Measurements from ENCODE around the gene SEPTIN3. TPM values are rescaled to one million over a fixed set of nuclear protein-coding genes. Genes with fewer than 3 reads are reported as not detected.

The SEPTIN3 gene
- total and polyA plus RNA-seq, 9 of the 15 experiments (the other 6 are each of a cell fraction or from before 2014, with no cell fraction given) = 0.06 TPM; not detected in 8

DNA sequence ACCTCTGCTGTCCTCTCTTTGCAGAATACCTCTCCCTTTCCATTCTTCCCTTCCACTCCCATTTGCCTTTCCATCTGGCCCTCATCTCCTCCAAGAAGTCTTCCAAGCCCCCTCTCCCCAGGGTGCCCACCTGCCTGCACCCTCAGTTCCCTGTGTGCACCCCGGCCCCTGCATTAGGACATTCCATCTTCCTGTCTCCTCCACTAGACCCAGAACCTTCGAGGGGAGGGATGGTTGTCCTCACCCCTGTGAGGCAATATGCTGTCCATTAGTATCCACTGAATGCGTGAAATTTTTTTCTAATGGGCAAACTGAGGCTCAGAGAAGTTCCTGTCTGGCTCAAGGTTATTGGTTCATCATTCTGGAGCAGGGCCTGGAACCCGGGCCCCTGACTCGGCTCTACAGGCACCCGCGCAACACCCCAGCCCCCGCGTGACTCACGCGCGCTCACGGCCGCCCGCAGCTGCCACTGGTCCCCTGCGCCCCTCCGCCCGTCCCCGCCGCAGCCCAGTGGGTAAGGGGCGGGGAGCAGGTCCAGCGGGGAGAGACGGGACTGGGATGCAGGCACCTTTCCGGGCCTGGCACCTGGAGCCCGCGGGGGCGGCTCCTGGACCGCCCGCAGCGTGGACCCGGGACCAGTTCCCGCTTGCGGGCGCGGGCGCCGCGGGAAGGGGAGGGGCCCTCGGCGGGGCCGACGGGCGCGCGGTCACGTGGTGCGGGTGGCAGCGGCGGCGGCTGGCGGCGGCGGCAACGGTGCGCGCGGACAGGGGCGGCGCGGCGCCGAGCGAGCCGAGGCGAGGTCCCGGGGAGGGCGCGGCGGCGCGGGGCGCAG lies 7.0 kb downstream of the SEPTIN3 start:
- DNase-seq (ENCODE audit: extremely low read depth in 1 of 4, low spot score in 3 of 4) = peak in 2 of 4 experiments; percentile 72 to 74
- peaks cover 0 to 11% of the 10 kb centered on the region in 2 experiments; a peak in 2 of 5 replicates for H3K4me1 ChIP-seq (replicated peaks in 1 of 2; ENCODE audit: control insufficient read depth in 2 of 2, insufficient read depth in 2 of 2, low read length in 2 of 2)
- no peak overlapping the region for H3K4me3 ChIP-seq
- ChIA-PET POLR2A (interaction anchor here (0.6 kb wide), 1 partner anchor 277 kb away, joined by 3 read pairs; the partner anchor contains the start of gene MEI1), CTCF (ENCODE audit: low intra/inter-chr PET ratio) (no interaction called here)
- TF ChIP-seq ZBTB8A (IDR thresholded peaks at IDR 0.05; ENCODE audit: partially characterized antibody) (no peak), E2F6 (IDR thresholded peaks at IDR 0.05; ENCODE audit: borderline replicate concordance in 1 of 2, extremely low read depth in 1 of 2, insufficient read depth in 1 of 2, insufficient read length in 1 of 2, low read depth in 1 of 2, low read length in 1 of 2, poor library complexity in 1 of 2, severe bottlenecking in 1 of 2) (peak in 1 of 2 experiments; percentile 23)
- TF ChIP-seq, protein P1, sequence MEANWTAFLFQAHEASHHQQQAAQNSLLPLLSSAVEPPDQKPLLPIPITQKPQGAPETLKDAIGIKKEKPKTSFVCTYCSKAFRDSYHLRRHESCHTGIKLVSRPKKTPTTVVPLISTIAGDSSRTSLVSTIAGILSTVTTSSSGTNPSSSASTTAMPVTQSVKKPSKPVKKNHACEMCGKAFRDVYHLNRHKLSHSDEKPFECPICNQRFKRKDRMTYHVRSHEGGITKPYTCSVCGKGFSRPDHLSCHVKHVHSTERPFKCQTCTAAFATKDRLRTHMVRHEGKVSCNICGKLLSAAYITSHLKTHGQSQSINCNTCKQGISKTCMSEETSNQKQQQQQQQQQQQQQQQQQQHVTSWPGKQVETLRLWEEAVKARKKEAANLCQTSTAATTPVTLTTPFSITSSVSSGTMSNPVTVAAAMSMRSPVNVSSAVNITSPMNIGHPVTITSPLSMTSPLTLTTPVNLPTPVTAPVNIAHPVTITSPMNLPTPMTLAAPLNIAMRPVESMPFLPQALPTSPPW (CRISPR knock-in tag; IDR thresholded peaks at IDR 0.05) = peak; percentile 23; the same call in 1 of the 2 replicates
- FAIRE-seq = no peak
- peaks cover 9 to 58% of the 10 kb centered on the region in 2 experiments; a peak in 4 of 5 replicates for H3K27me3 ChIP-seq (ENCODE audit: control insufficient read depth in 2 of 2, insufficient read depth in 2 of 2, low read length in 2 of 2)
- H3K9me1 ChIP-seq (ENCODE audit: control insufficient read depth, insufficient read depth, low read length) = no peaks in the 10 kb centered on the region
- WGBS (ENCODE audit: insufficient coverage, low coverage, missing lambda C conversion rate) = 7% methylated on average over 19 of the region's 72 CpGs
- intact Hi-C loops (cut with micrococcal nuclease) (no loop called here), in situ Hi-C loops (cut with MboI) (no loop called here)
- H3K4me2 ChIP-seq (ENCODE audit: insufficient read depth, low read length) = no peak overlapping the region
- ATAC-seq = no peak
- no TSS peak for BruUV-seq (replicated peaks)
- no peaks in the 10 kb centered on the region for H3K79me2 ChIP-seq (ENCODE audit: control insufficient read depth, insufficient read depth, low read length)
- no peaks in the 10 kb centered on the region for H3K9me3 ChIP-seq (replicated peaks; ENCODE audit: control insufficient read depth, insufficient read depth, low read depth, low read length)
- no peak overlapping the region for H2AFZ ChIP-seq (ENCODE audit: low read depth, low read length)
- no peak overlapping the region for H3K27ac ChIP-seq (ENCODE audit: extremely low read depth, low read depth, low read length)
- H4K20me1 ChIP-seq (replicated peaks; ENCODE audit: control insufficient read depth, insufficient read depth, low read length) = no peaks in the 10 kb centered on the region
- no peak overlapping the region for H3K9ac ChIP-seq (ENCODE audit: insufficient read depth in 1 of 2, low read depth in 2 of 2, low read length in 2 of 2)
- no peaks in the 10 kb centered on the region for H3K36me3 ChIP-seq (ENCODE audit: control insufficient read depth, insufficient read depth, low read length)
